ENCODE measurements around the gene ADGRF4.

Gene ADGRF4

GRCh38 chr6:47698342-47698787, at the start of gene ADGRF4:
Gene ADGRF4 (plus strand): TSS chr6:47698580. CDS start chr6:47707246, 8,666 bp downstream.
- no peak for DNase-seq

- DNase-seq, result no peak
Measured at GRCh38 chr6:47650553-47651432, 47.6 kb upstream of the ADGRF4 start.

GRCh38 chr6:47651505-47651944, 46.9 kb upstream of the ADGRF4 start:
- DNase-seq, result no peak

- DNase-seq, result no peak
Measured at GRCh38 chr6:47653706-47654105, 44.7 kb upstream of the ADGRF4 start.

GRCh38 chr6:47654255-47654654, 44.1 kb upstream of the ADGRF4 start:
- no peak for DNase-seq

- DNase-seq, result no peak
Measured at GRCh38 chr6:47655719-47656595, 42.4 kb upstream of the ADGRF4 start.

GRCh38 chr6:47661960-47662359, 36.4 kb upstream of the ADGRF4 start:
- no peak for DNase-seq

GRCh38 chr6:47663462-47664216, 34.7 kb upstream of the ADGRF4 start:
- no peak for DNase-seq

GRCh38 chr6:47665112-47665511, 33.3 kb upstream of the ADGRF4 start:
- no peak for DNase-seq

- no peak for DNase-seq
Measured at GRCh38 chr6:47669684-47670513, 28.5 kb upstream of the ADGRF4 start.

- DNase-seq, result no peak
Measured at GRCh38 chr6:47670851-47671250, 27.5 kb upstream of the ADGRF4 start.

- no peak for DNase-seq
Measured at GRCh38 chr6:47671777-47672176, 26.6 kb upstream of the ADGRF4 start.

- DNase-seq, result no peak
Measured at GRCh38 chr6:47672816-47673215, 25.6 kb upstream of the ADGRF4 start.

GRCh38 chr6:47674673-47675072, 23.7 kb upstream of the ADGRF4 start:
- no peak for DNase-seq

GRCh38 chr6:47677381-47678100, 20.8 kb upstream of the ADGRF4 start:
- DNase-seq, result no peak

GRCh38 chr6:47678739-47679138, 19.6 kb upstream of the ADGRF4 start:
- DNase-seq, result no peak

- no peak for DNase-seq
Measured at GRCh38 chr6:47679322-47679906, 19.0 kb upstream of the ADGRF4 start.

- DNase-seq, result no peak
Measured at GRCh38 chr6:47680051-47680450, 18.3 kb upstream of the ADGRF4 start.

GRCh38 chr6:47680724-47681123, 17.7 kb upstream of the ADGRF4 start:
- DNase-seq, result no peak

- DNase-seq, result no peak
Measured at GRCh38 chr6:47681201-47681990, 17.0 kb upstream of the ADGRF4 start.
